ENCODE data around the gene PPIL6. TPM values are rescaled to one million over a fixed set of nuclear protein-coding genes. Genes with fewer than 3 reads are reported as not detected.

PPIL6 gene
- total RNA-seq, 1 experiment from 2014 or later = 0.61 TPM

GRCh38 chr6:109478841-109479624, 38.6 kb upstream of the PPIL6 start (continued):
- TF ChIP-seq ZBTB43 (CRISPR knock-in tag; IDR thresholded peaks at IDR 0.05) (no peak), JUN (CRISPR knock-in tag; IDR thresholded peaks at IDR 0.05) (no peak)

- Mint-ChIP-seq H3K27me3 (ENCODE audit: low read depth) (no peaks in the 10 kb centered on the region), H3K4me1 (peaks cover 42% of the 10 kb centered on the region), H3K4me3 (peak overlapping the region; percentile 53), H3K9me3 (no peaks in the 10 kb centered on the region), H3K27ac (peak overlapping the region; percentile 9; the same call in 1 of the 2 replicates), H3K36me3 (peaks cover 69% of the 10 kb centered on the region)
- ATAC-seq (no peak), DNase-seq (ENCODE audit: low spot score) (no peak)
- ChIA-PET POLR2A (interaction anchor here (0.7 kb wide), 1 partner anchor 21 kb away, joined by 3 read pairs; no protein-coding TSS in a partner anchor), CTCF (no interaction called here)
- TF ChIP-seq ZNF671 (CRISPR knock-in tag; IDR thresholded peaks at IDR 0.05) = no peak
- TF ChIP-seq HMGA2 (CRISPR knock-in tag; IDR thresholded peaks at IDR 0.05) = no peak
- no peak for TF ChIP-seq CTCF (IDR thresholded peaks at IDR 0.05)
- TF ChIP-seq ETV6 (CRISPR knock-in tag; IDR thresholded peaks at IDR 0.05) = no peak
- no peak for TF ChIP-seq PRDM15 (CRISPR knock-in tag; IDR thresholded peaks at IDR 0.05)
- no peak for TF ChIP-seq FOXK1 (CRISPR knock-in tag; IDR thresholded peaks at IDR 0.05)
- TF ChIP-seq ARID4B (CRISPR knock-in tag; IDR thresholded peaks at IDR 0.05; ENCODE audit: borderline replicate concordance) = no peak
- TF ChIP-seq TEAD1 (CRISPR knock-in tag; IDR thresholded peaks at IDR 0.05) = no peak
- TF ChIP-seq EMX1 (CRISPR knock-in tag; IDR thresholded peaks at IDR 0.05) = no peak
- no peak for TF ChIP-seq CBFB (CRISPR knock-in tag; IDR thresholded peaks at IDR 0.05; ENCODE audit: low read depth)
- no peak for TF ChIP-seq NR3C1 (CRISPR knock-in tag; conservative IDR thresholded peaks at IDR 0.05; ENCODE audit: low read depth)
- TF ChIP-seq TP53 (CRISPR knock-in tag; IDR thresholded peaks at IDR 0.05) = no peak
- no peak for TF ChIP-seq ATF2 (CRISPR knock-in tag; IDR thresholded peaks at IDR 0.05; ENCODE audit: borderline replicate concordance, low read depth)
- no peak for TF ChIP-seq IRF1 (CRISPR knock-in tag; IDR thresholded peaks at IDR 0.05)
- no peak for TF ChIP-seq RELA (CRISPR knock-in tag; IDR thresholded peaks at IDR 0.05; ENCODE audit: borderline replicate concordance)
- no peak for TF ChIP-seq ATF1 (CRISPR knock-in tag; IDR thresholded peaks at IDR 0.05)
- TF ChIP-seq IRF2 (CRISPR knock-in tag; IDR thresholded peaks at IDR 0.05; ENCODE audit: borderline replicate concordance, low read depth) = no peak
- no peak for TF ChIP-seq ZNF512 (CRISPR knock-in tag; IDR thresholded peaks at IDR 0.05; ENCODE audit: borderline replicate concordance)
Observed at GRCh38 chr6:109478222-109478805, 37.9 kb upstream of the PPIL6 start.
